ENCODE measurements around the gene CCIN.

DNA sequence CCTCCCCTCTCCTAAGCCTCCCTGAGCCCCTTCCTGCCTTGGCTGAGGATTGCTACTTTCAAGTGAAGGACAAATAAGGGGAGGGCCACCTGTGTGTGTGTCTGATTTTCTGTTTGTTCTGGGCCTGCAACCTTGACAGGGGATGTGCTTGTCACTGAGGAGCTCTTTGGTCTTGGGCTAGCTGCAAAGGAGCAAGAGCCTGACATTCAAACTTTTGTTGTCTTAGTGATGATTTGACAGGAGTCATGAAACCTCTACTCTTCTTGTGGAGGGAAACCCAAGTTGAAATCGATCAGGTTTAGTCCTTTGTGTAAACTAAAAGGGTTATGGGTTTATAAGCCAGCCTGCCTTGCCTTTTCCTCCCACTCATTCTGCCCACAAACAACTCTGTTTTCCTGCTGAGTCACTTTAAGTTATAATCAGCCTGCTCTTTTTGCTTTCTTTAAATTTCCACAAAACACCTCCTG is 38.4 kb downstream of the CCIN start:
- no peak for TF ChIP-seq POLR2A (IDR thresholded peaks at IDR 0.05; ENCODE audit: low read length)
- TF ChIP-seq NPAS2 (CRISPR knock-in tag; IDR thresholded peaks at IDR 0.05; ENCODE audit: borderline replicate concordance): no peak
- TF ChIP-seq, protein P1, sequence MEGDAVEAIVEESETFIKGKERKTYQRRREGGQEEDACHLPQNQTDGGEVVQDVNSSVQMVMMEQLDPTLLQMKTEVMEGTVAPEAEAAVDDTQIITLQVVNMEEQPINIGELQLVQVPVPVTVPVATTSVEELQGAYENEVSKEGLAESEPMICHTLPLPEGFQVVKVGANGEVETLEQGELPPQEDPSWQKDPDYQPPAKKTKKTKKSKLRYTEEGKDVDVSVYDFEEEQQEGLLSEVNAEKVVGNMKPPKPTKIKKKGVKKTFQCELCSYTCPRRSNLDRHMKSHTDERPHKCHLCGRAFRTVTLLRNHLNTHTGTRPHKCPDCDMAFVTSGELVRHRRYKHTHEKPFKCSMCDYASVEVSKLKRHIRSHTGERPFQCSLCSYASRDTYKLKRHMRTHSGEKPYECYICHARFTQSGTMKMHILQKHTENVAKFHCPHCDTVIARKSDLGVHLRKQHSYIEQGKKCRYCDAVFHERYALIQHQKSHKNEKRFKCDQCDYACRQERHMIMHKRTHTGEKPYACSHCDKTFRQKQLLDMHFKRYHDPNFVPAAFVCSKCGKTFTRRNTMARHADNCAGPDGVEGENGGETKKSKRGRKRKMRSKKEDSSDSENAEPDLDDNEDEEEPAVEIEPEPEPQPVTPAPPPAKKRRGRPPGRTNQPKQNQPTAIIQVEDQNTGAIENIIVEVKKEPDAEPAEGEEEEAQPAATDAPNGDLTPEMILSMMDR (IDR thresholded peaks at IDR 0.05): no peak
- TF ChIP-seq, protein P2, sequence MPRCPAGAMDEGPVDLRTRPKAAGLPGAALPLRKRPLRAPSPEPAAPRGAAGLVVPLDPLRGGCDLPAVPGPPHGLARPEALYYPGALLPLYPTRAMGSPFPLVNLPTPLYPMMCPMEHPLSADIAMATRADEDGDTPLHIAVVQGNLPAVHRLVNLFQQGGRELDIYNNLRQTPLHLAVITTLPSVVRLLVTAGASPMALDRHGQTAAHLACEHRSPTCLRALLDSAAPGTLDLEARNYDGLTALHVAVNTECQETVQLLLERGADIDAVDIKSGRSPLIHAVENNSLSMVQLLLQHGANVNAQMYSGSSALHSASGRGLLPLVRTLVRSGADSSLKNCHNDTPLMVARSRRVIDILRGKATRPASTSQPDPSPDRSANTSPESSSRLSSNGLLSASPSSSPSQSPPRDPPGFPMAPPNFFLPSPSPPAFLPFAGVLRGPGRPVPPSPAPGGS (IDR thresholded peaks at IDR 0.05): no peak
- TF ChIP-seq RAD21 (conservative IDR thresholded peaks at IDR 0.05 in 1 of 2, IDR thresholded peaks at IDR 0.05 in 1 of 2): no peak
- TF ChIP-seq EHMT2 (IDR thresholded peaks at IDR 0.05; ENCODE audit: low read depth): no peak
- no peak for TF ChIP-seq HDAC2 (IDR thresholded peaks at IDR 0.05)
- TF ChIP-seq ELK1 (IDR thresholded peaks at IDR 0.05; ENCODE audit: low read depth, low read length): no peak
- TF ChIP-seq POLR2AphosphoS2 (conservative IDR thresholded peaks at IDR 0.05; ENCODE audit: low read length): no peak
- TF ChIP-seq MYC (IDR thresholded peaks at IDR 0.05; ENCODE audit: borderline replicate concordance, low read length): no peak
- TF ChIP-seq CHD2 (IDR thresholded peaks at IDR 0.05; ENCODE audit: low read length, partially characterized antibody): no peak
- no peak for TF ChIP-seq RCOR1 (IDR thresholded peaks at IDR 0.05; ENCODE audit: low read depth, low read length)
- TF ChIP-seq CHD4 (IDR thresholded peaks at IDR 0.05; ENCODE audit: borderline replicate concordance): no peak
